Measurements from ENCODE around the gene HAPLN1. TPM values are rescaled to one million over a fixed set of nuclear protein-coding genes. Genes with fewer than 3 reads are reported as not detected.

HAPLN1 gene
- polyA plus RNA-seq, 2 of the 4 experiments (the other 2 are of a cell fraction): not detected

- POLR2A ChIA-PET: interaction anchor here (0.6 kb wide), 1 partner anchor 287 kb away, joined by 3 read pairs; no protein-coding TSS in a partner anchor
- TF ChIP-seq ZC3H11A (IDR thresholded peaks at IDR 0.05) (no peak), EHF (CRISPR knock-in tag; IDR thresholded peaks at IDR 0.05) (no peak), E2F6 (IDR thresholded peaks at IDR 0.05; ENCODE audit: borderline replicate concordance, low read depth) (no peak), HEYL (CRISPR knock-in tag; IDR thresholded peaks at IDR 0.05) (no peak), FOSB (CRISPR knock-in tag; IDR thresholded peaks at IDR 0.05) (no peak), MAZ (IDR thresholded peaks at IDR 0.05; ENCODE audit: borderline replicate concordance, low read depth, low read length) (no peak), PHF8 (IDR thresholded peaks at IDR 0.05; ENCODE audit: borderline replicate concordance, low read depth) (no peak), SMC3 (IDR thresholded peaks at IDR 0.05) (no peak), ZSCAN20 (CRISPR knock-in tag; IDR thresholded peaks at IDR 0.05) (no peak), CTCF (IDR thresholded peaks at IDR 0.05) (no peak), REST (IDR thresholded peaks at IDR 0.05) (no peak)
- no peak overlapping the region for H3K4me3 ChIP-seq
- H3K4me1 ChIP-seq: no peaks in the 10 kb centered on the region
- no peak for ATAC-seq
- CTCF ChIA-PET: no interaction called here
- no peak for DNase-seq (ENCODE audit: low read depth in 1 of 2, low spot score in 1 of 2)
- no peak overlapping the region for H3K27ac ChIP-seq
- H3K4me2 ChIP-seq: no peak overlapping the region
- no peak for FAIRE-seq
- no peaks in the 10 kb centered on the region for H3K9me3 ChIP-seq
- WGBS (ENCODE audit: missing lambda C conversion rate): 40% methylated on average over 4 of the region's 4 CpGs
These were observed 32.4 kb downstream of the HAPLN1 start for GRCh38 chr5:83688281-83688680.

GRCh38 chr5:83687124-83687619 lies 33.5 kb downstream of the HAPLN1 start:
- Histone ChIP-seq H3K27ac (no peak overlapping the region), H3K4me2 (no peak overlapping the region), H3K4me3 (no peak overlapping the region), H3K9me3 (no peaks in the 10 kb centered on the region), H3K4me1 (no peaks in the 10 kb centered on the region)
- 33% methylated on average over 2 of the region's 2 CpGs for WGBS (ENCODE audit: missing lambda C conversion rate)
- no peak for DNase-seq (ENCODE audit: low read depth in 1 of 2, low spot score in 1 of 2)
- POLR2A ChIA-PET: no interaction called here
- no peak for ATAC-seq
- no peak for FAIRE-seq
- CTCF ChIA-PET: no interaction called here
- TF ChIP-seq CBX8 (IDR thresholded peaks at IDR 0.05): no peak
- no peak for TF ChIP-seq RFX5 (IDR thresholded peaks at IDR 0.05)
- TF ChIP-seq PHF8 (IDR thresholded peaks at IDR 0.05; ENCODE audit: borderline replicate concordance, low read depth): no peak

- H3K4me2 ChIP-seq: no peak overlapping the region
- H3K27ac ChIP-seq: no peak overlapping the region
- no peak overlapping the region for H3K4me3 ChIP-seq
- DNase-seq (ENCODE audit: low read depth in 1 of 2, low spot score in 1 of 2): no peak
- TF ChIP-seq FOSB (CRISPR knock-in tag; IDR thresholded peaks at IDR 0.05) (no peak), USF2 (IDR thresholded peaks at IDR 0.05) (no peak), TP53 (CRISPR knock-in tag; IDR thresholded peaks at IDR 0.05) (no peak), RFX5 (IDR thresholded peaks at IDR 0.05) (no peak), GATA3 (IDR thresholded peaks at IDR 0.05; ENCODE audit: borderline replicate concordance) (no peak), HOXB5 (CRISPR knock-in tag; IDR thresholded peaks at IDR 0.05) (no peak), ZFP36 (IDR thresholded peaks at IDR 0.05; ENCODE audit: borderline replicate concordance, partially characterized antibody) (no peak), BCL3 (IDR thresholded peaks at IDR 0.05) (no peak), KDM1A (IDR thresholded peaks at IDR 0.05; ENCODE audit: low read depth) (no peak), FOSL2 (IDR thresholded peaks at IDR 0.05) (no peak), FOSL2 (CRISPR knock-in tag; IDR thresholded peaks at IDR 0.05) (no peak), RARB (CRISPR knock-in tag; IDR thresholded peaks at IDR 0.05) (no peak), RCOR1 (IDR thresholded peaks at IDR 0.05; ENCODE audit: low read depth, low read length) (no peak), NR3C1 (IDR thresholded peaks at IDR 0.05) (no peak), SREBF2 (IDR thresholded peaks at IDR 0.05) (no peak), MAZ (IDR thresholded peaks at IDR 0.05; ENCODE audit: borderline replicate concordance, low read depth, low read length) (no peak), CEBPB (IDR thresholded peaks at IDR 0.05) (no peak)
- no peak for ATAC-seq
- ChIA-PET CTCF (no interaction called here), POLR2A (no interaction called here)
- no peak for FAIRE-seq
- no peaks in the 10 kb centered on the region for H3K4me1 ChIP-seq
- H3K9me3 ChIP-seq: no peaks in the 10 kb centered on the region
- 53% methylated on average over 2 of the region's 2 CpGs for WGBS (ENCODE audit: missing lambda C conversion rate)
These were observed 34.4 kb downstream of the HAPLN1 start for GRCh38 chr5:83686251-83686650.

Measured in A549 (cell line).